Fibroblast of mammary gland (primary cell): ENCODE data around the gene KDM4B.

ENCODE experiments used
- DNase-seq: peaks from one replicate; pipeline ENCODE4 v3.0.0-alpha.2; 2010; ENCODE audit warnings: low read depth
- H3K4me3 ChIP-seq: 2 replicates; pipeline ENCODE4 v1.5.1; 2011; ENCODE audit warnings: low read depth, mild to moderate bottlenecking, low read length, moderate library complexity; ENCODE audit not compliant: control insufficient read depth
- CTCF ChIP-seq: conservative IDR thresholded peaks from 2 replicates; pipeline ENCODE4 v1.5.1; 2011; ENCODE audit warnings: low read depth, low read length, inconsistent platforms; ENCODE audit not compliant: control insufficient read depth, insufficient read depth

The KDM4B gene

GRCh38 chr19:5112681-5113575 is 144.0 kb downstream of the KDM4B start:
- peak; percentile 55 for DNase-seq
- no peak overlapping the region for H3K4me3 ChIP-seq
- no peak for TF ChIP-seq CTCF

GRCh38 chr19:5113633-5114586 is 145.0 kb downstream of the KDM4B start:
- TF ChIP-seq CTCF: no peak
- H3K4me3 ChIP-seq: no peak overlapping the region
- DNase-seq: no peak

DNA sequence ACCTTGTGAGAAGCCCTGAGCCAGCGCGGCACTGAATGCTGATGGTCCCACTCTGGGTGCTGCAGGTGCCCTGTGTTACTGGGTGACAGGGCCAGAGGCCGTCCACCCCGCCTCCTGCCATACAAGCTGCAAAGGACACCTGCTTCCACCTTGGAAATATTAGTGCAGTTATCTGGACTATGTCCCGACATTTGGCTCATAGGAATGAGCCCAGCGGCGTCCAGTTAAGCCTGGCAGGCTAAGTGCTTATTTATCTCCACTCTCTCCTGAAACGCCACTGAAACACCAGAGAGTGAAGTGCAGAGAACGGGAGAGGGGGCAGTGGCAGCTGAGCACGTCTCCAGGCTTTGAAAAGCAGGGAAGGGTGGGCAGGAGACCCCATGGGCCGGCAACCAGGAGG is 145.8 kb downstream of the KDM4B start:
- no peak for DNase-seq
- H3K4me3 ChIP-seq: no peak overlapping the region
- no peak for TF ChIP-seq CTCF

- DNase-seq: no peak
- no peak overlapping the region for H3K4me3 ChIP-seq
- no peak for TF ChIP-seq CTCF
Measured at GRCh38 chr19:5115351-5115750, 146.4 kb downstream of the KDM4B start.

GRCh38 chr19:5115771-5116202 is 146.9 kb downstream of the KDM4B start:
- TF ChIP-seq CTCF: no peak
- peak; percentile 66 for DNase-seq
- no peak overlapping the region for H3K4me3 ChIP-seq

- DNase-seq: no peak
- no peak for TF ChIP-seq CTCF
- no peak overlapping the region for H3K4me3 ChIP-seq
Measured at GRCh38 chr19:5116292-5116691, 147.4 kb downstream of the KDM4B start.
